Stimulated activated CD8-positive, alpha-beta memory T cell treated with anti-CD3 and anti-CD28 coated beads, Interleukin-7, amount 100 ng/mL, for 4 hours (primary cell): ENCODE results near the gene TBC1D4.

ENCODE experiments used
- DNase-seq, 2 donors: peaks; one replicate each; pipeline ENCODE4 v3.0.0-alpha.2; 2020; ENCODE audit warnings: low read depth in 2 of 2

TBC1D4 gene

GRCh38 chr13:75393839-75394520 lies 88.0 kb downstream of the TBC1D4 start:
- no peak for DNase-seq

DNA sequence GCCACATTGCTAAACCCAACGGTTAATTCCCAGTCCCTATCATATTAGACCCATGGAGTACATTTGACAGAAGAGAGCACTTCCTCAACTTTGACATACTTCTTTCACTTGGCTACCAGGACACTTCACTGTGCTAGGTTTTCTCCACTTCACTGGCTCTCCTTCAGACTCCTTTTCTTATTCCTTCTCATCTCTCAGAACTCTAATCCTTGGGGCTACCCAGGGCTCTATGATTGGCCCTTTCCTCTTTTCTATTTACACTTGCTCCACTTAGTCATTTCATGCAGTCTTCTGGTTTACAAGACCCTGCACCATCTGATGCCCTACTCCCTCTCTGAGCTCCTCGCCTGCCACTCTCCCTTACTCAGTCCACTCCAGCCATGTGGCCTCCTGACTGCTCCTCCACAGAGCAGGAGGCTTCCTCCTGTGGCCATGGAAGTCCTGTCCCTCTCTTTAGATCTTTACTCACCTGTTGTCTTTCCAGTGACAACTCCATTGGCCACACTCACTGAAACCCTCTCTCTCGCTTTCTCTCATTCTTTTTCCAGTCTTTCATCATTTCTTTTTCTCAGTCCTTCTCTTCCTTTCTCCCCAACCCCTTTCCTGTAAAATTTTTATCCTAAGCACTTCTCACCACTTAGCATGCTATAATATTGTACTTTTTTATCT lies 90.4 kb downstream of the TBC1D4 start:
- no peak for DNase-seq

DNA sequence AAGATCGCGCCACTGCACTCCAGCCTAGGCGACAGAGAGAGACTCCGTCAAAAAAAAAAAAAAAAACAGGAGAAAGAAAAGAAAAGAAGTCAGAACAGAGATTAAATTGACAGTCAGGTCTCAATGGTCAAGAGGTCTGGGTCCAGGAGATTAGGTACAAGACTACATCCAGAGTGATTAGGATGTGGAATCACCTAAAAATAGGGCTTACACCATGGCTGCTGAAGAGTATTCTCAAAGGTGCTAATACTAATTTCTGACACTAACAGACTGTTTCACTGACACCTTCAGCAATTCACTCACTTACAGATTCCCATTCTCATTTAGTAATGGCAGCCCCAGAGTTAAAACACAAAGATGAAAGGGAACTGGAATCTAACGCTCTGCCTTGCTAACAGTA lies 91.7 kb downstream of the TBC1D4 start:
- no peak for DNase-seq

DNA sequence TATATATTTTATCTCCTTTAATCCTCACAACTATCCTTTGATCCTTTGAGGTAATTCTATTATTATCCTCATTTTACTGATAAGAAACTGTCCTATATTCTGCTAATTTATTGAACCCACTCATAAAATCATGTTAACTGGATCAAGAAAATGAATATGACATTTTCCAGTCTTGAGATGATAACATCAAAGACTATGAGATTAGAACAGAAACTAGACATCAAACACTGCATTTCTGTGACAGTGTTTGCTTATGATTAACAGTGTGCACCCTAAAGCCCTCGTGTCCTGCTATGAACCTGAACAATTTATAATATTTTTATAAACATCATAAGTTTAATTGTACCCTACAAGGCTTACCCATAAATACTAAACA lies 96.3 kb downstream of the TBC1D4 start:
- no peak for DNase-seq

DNA sequence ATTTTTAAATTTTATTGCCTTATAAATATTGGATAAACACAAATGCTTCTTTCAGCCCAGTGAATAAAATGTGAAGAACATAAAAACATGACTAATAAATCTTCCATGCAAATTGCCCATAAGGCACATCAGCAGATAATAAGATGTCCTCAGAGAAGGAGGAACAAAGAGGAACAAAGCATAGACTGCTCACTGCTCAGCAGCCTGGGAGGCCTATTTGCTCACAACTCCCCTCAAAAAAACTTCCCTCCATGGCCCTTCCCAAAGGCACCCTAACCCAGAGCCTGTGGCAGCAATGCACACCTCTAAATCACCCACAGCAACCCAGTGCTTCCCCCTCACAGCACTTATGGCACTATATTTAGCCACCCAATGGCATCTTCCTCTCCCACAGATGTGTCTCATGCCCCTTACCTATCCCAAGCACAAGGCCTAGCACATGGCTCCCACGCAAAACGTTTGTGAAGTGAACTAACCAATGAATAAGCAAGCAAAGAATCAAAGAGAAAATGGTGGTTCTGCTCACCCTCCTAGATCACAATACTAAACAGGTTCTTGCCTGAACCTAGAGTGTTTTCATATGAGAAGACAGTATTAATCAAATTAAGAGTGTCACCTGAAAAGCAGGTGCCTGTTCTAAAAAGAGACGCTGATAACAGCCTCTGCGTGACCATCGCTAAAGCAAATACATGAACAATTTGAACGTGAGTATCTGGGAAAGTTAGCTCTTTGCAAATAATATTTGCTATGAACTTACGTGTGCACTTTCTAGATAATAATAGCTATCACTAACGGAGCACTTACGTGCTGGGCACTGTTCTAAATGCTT lies 96.9 kb downstream of the TBC1D4 start:
- no peak for DNase-seq

GRCh38 chr13:75383064-75383715 lies 98.8 kb downstream of the TBC1D4 start:
- no peak for DNase-seq

GRCh38 chr13:75378301-75378700 lies 103.7 kb downstream of the TBC1D4 start:
- no peak for DNase-seq

- DNase-seq: no peak
Observed at GRCh38 chr13:75376792-75377402, 105.1 kb downstream of the TBC1D4 start.

GRCh38 chr13:75375329-75375728 lies 106.6 kb downstream of the TBC1D4 start:
- no peak for DNase-seq

DNA sequence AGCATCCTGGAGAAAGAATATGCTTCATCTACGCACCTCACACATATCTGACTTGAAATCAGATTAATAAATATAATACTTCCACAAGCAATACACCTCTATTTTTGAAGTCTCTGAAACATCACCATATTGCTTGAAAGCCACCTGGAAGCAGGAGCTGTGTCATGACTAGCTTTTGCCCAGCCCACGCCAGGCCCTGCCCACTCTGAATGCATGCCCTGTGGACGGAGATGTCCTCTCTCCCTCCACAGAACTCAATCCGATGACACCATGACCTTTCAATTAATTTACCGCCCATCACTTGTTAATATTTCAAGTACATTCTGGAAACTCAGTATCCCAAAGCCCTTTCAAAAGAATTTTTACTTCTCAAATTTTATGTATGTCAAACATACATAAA lies 108.0 kb downstream of the TBC1D4 start:
- DNase-seq: no peak

DNA sequence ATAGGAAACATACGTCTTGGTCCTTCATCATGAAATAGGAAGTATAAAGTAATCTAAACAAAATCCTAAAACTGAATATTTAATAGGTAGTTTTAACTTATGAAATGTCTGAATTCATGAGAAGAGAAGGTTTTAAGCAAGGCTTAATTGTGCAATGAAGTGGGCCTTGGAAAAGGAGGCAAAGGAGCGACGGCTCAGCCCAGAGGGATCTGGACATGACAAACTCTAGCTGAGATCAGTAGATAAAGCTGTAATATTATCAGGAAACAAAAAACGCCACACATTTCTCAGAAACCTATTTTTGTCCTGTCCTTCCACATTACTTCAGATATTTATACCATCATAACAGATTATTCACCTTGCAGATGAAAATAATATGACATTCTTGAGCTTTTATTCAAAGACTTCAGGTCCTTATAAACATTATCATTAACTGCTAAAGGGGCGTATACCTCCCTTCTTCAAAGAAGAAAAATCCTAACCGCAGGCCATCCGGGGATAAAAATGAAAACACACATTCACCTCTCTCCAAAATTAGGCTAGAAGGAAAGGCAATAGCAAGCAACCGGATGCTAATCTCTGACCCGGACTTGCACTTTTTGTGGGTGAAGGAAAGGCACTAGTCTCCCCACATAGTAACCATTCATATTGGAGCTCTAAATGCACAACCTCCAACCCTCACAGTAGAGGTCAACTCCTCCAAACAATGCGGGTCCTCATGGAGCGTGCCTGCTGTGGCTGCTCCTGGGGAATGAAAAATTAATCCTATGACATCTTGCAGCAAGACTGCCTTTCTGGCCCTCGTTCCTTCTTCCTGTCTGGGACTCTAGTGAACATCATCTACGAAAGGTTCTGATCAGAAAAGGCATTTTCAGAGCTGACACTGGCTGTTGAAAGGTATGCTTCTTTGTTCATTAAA lies 108.8 kb downstream of the TBC1D4 start:
- no peak for DNase-seq

DNA sequence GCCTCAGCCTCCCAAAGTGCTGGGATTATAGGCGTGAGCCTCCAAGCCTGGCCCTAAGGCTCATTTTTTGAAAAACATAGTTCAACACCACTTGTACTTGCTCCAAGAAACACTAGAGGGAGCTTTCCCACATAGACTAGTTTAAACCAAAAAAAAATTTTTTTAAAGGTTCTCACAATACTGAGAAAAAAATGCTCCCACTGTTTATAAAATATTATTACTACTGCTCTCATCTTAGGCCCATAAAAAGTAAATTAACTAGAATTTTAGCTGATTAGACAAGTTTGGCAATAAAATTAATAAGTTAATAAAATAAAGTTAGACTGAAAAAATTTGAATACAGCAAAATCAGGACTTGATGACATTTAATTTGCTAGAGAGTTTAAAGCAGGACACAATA lies 109.5 kb downstream of the TBC1D4 start:
- DNase-seq: no peak

GRCh38 chr13:75371203-75371602 lies 110.8 kb downstream of the TBC1D4 start:
- no peak for DNase-seq

DNA sequence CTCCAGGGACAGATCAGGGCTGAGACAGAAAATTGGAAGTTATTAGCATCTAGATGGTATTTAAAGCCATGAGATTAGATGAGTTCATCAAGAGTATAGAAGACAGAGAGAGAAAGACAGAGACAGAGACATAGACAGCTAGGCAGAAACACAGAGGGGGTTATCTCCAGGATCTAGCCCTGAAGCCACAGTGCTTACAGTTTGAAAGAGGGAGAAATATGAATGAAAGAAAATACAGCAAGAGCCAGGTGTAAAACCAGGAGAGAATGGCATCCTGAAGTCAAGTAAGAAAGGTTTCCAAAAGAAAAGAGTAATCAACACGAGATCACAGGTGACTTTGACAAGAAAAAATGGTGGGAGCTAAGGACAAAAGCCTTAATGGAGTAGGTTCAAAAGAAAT lies 111.2 kb downstream of the TBC1D4 start:
- no peak for DNase-seq

- DNase-seq: no peak
Observed at GRCh38 chr13:75369981-75370380, 112.0 kb downstream of the TBC1D4 start.

DNA sequence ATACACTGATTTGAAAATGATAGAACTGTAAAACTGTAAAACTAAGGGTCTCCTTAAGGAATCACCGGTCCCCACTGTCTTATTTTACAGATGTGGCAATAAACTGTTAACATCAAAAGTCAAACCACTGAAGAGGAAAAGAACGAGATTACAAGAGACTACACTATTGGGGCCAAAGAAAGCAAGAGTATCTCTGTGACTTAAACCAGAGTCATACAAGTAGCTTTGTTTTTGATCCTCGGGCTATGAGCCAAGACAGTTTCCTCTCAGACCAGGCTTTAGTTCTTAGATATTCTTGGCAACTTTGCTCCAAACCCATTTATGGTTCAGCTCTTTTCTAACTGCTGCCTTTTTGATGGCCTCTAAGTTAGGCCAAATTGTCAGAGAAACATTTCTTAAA lies 113.8 kb downstream of the TBC1D4 start:
- no peak for DNase-seq

GRCh38 chr13:75366380-75367280 lies 115.3 kb downstream of the TBC1D4 start:
- DNase-seq: no peak

- peak in 1 of 2 donors; percentile 13 for DNase-seq
Observed at GRCh38 chr13:75365724-75366173, 116.2 kb downstream of the TBC1D4 start.

DNA sequence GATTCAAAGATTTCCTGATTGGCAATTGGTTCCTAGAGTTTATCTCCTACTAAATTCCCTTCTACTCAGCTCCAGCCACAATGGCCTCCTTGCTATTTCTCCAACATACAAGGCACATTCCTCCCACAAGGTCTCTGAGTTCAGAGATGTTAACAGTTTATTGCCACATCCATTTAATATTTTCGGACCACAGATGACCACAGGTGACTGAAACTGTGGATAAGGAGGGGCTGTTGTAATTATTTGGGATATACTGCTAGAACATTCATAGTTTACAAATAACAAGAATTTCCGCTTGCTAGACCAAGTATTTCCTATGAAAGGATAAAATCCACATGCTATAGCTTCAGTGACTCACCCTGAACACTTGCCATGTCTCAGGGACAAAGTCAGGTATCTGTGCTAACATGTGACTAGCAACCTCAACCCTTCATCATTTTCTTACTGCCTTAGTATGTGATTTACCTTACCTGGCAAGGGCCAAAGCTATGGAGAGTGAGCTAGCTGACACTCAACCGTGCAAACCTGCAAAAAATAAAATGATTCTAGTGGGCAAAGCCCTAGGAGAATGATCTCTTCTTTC lies 117.7 kb downstream of the TBC1D4 start:
- no peak for DNase-seq
